Measurements from ENCODE around the gene FAM110C. TPM values are rescaled to one million over a fixed set of nuclear protein-coding genes. Genes with fewer than 3 reads are reported as not detected.

Gene FAM110C
- total and polyA plus RNA-seq, 9 of the 15 experiments (the other 6 are each of a cell fraction or from before 2014, with no cell fraction given) = not detected

- TF ChIP-seq NCOA4 (IDR thresholded peaks at IDR 0.05; ENCODE audit: partially characterized antibody) (no peak), SMARCE1 (IDR thresholded peaks at IDR 0.05) (no peak), RAD21 (CRISPR knock-in tag; conservative IDR thresholded peaks at IDR 0.05 in 1 of 2, IDR thresholded peaks at IDR 0.05 in 1 of 2) (no peak), MAFK (IDR thresholded peaks at IDR 0.05; ENCODE audit: low read length) (no peak), ZNF707 (CRISPR knock-in tag; conservative IDR thresholded peaks at IDR 0.05) (no peak), HEY1 (CRISPR knock-in tag; IDR thresholded peaks at IDR 0.05; ENCODE audit: borderline replicate concordance) (no peak), AFF1 (IDR thresholded peaks at IDR 0.05; ENCODE audit: low read depth in 1 of 2, partially characterized antibody in 2 of 2) (no peak), MTF1 (CRISPR knock-in tag; IDR thresholded peaks at IDR 0.05; ENCODE audit: borderline replicate concordance) (no peak), HNRNPL (IDR thresholded peaks at IDR 0.05; ENCODE audit: low read depth, low read length) (no peak), SMARCA5 (IDR thresholded peaks at IDR 0.05) (no peak), EP300 (IDR thresholded peaks at IDR 0.05; ENCODE audit: low read length) (no peak), HNRNPH1 (optimal IDR thresholded peaks at IDR 0.05; ENCODE audit: low read depth, low read length) (no peak), ZKSCAN8 (CRISPR knock-in tag; IDR thresholded peaks at IDR 0.05) (no peak), RFX1 (IDR thresholded peaks at IDR 0.05) (no peak)
- no TSS peak for BruUV-seq (replicated peaks)
- ChIA-PET CTCF (ENCODE audit: low intra/inter-chr PET ratio) (no interaction called here), POLR2A (interaction anchor here (0.6 kb wide), 1 partner anchor 8 kb away, joined by 3 read pairs; no protein-coding TSS in a partner anchor)
- Histone ChIP-seq H3K36me3 (ENCODE audit: control insufficient read depth, insufficient read depth, low read length) (no peaks in the 10 kb centered on the region), H3K79me2 (ENCODE audit: control insufficient read depth, insufficient read depth, low read length) (no peaks in the 10 kb centered on the region), H4K20me1 (replicated peaks; ENCODE audit: control insufficient read depth, insufficient read depth, low read length) (no peaks in the 10 kb centered on the region), H3K4me3 (no peak overlapping the region), H3K9ac (ENCODE audit: insufficient read depth in 1 of 2, low read depth in 2 of 2, low read length in 2 of 2) (no peak overlapping the region), H3K4me1 (replicated peaks in 1 of 2; ENCODE audit: control insufficient read depth in 2 of 2, insufficient read depth in 2 of 2, low read length in 2 of 2) (0 out of 5 replicates have a peak, but pooled peaks cover 0 to 2% of the 10 kb centered on the region in 2 experiments), H3K9me1 (ENCODE audit: control insufficient read depth, insufficient read depth, low read length) (no peaks in the 10 kb centered on the region), H3K27ac (ENCODE audit: extremely low read depth, low read depth, low read length) (no peak overlapping the region), H3K27me3 (ENCODE audit: control insufficient read depth in 2 of 2, insufficient read depth in 2 of 2, low read length in 2 of 2) (no peaks in the 10 kb centered on the region; a peak in 3 of 5 replicates), H2AFZ (ENCODE audit: low read depth, low read length) (no peak overlapping the region), H3K4me2 (ENCODE audit: insufficient read depth, low read length) (no peak overlapping the region), H3K9me3 (replicated peaks; ENCODE audit: control insufficient read depth, insufficient read depth, low read depth, low read length) (no peaks in the 10 kb centered on the region)
- 0% methylated on average over 1 of the region's 1 CpG for WGBS (ENCODE audit: insufficient coverage, low coverage, missing lambda C conversion rate)
- intact Hi-C loops (cut with micrococcal nuclease) = no loop called here
- no peak for FAIRE-seq
- in situ Hi-C loops (cut with MboI) = no loop called here
- DNase-seq (ENCODE audit: extremely low read depth in 1 of 4, low spot score in 3 of 4) = no peak
- ATAC-seq = no peak
Measured at GRCh38 chr2:36318-36717, 10.0 kb downstream of the FAM110C start.

Measured in K562 (cell line).